ENCODE results near the gene NAT14.

The NAT14 gene

GRCh38 chr19:55504981-55505380 is 20.0 kb downstream of the NAT14 start:
- no peak for TF ChIP-seq REST (IDR thresholded peaks at IDR 0.05; ENCODE audit: insufficient read depth in 1 of 2, low read depth in 2 of 2, low read length in 2 of 2)
- no peak for TF ChIP-seq FOXP2 (optimal IDR thresholded peaks at IDR 0.05; ENCODE audit: borderline replicate concordance, extremely low read depth, extremely low read length, insufficient read depth)
- TF ChIP-seq POLR2AphosphoS5 (IDR thresholded peaks at IDR 0.05; ENCODE audit: low read depth, low read length) = no peak
- no peak for TF ChIP-seq TAF1 (IDR thresholded peaks at IDR 0.05; ENCODE audit: borderline replicate concordance, insufficient read depth, low read length)
- TF ChIP-seq SIN3A (IDR thresholded peaks at IDR 0.05; ENCODE audit: borderline replicate concordance, insufficient read depth, low read length) = no peak

GRCh38 chr19:55508120-55508519 is 23.1 kb downstream of the NAT14 start:
- TF ChIP-seq SIN3A (IDR thresholded peaks at IDR 0.05; ENCODE audit: borderline replicate concordance, insufficient read depth, low read length) (no peak), TAF1 (IDR thresholded peaks at IDR 0.05; ENCODE audit: borderline replicate concordance, insufficient read depth, low read length) (no peak), FOXP2 (optimal IDR thresholded peaks at IDR 0.05; ENCODE audit: borderline replicate concordance, extremely low read depth, extremely low read length, insufficient read depth) (no peak), POLR2AphosphoS5 (IDR thresholded peaks at IDR 0.05; ENCODE audit: low read depth, low read length) (no peak), REST (IDR thresholded peaks at IDR 0.05; ENCODE audit: insufficient read depth in 1 of 2, low read depth in 2 of 2, low read length in 2 of 2) (no peak)

- TF ChIP-seq FOXP2 (optimal IDR thresholded peaks at IDR 0.05; ENCODE audit: borderline replicate concordance, extremely low read depth, extremely low read length, insufficient read depth) (peak; percentile 91), POLR2AphosphoS5 (IDR thresholded peaks at IDR 0.05; ENCODE audit: low read depth, low read length) (no peak)
These were observed 32.1 kb downstream of the NAT14 start for GRCh38 chr19:55516878-55517620.

DNA sequence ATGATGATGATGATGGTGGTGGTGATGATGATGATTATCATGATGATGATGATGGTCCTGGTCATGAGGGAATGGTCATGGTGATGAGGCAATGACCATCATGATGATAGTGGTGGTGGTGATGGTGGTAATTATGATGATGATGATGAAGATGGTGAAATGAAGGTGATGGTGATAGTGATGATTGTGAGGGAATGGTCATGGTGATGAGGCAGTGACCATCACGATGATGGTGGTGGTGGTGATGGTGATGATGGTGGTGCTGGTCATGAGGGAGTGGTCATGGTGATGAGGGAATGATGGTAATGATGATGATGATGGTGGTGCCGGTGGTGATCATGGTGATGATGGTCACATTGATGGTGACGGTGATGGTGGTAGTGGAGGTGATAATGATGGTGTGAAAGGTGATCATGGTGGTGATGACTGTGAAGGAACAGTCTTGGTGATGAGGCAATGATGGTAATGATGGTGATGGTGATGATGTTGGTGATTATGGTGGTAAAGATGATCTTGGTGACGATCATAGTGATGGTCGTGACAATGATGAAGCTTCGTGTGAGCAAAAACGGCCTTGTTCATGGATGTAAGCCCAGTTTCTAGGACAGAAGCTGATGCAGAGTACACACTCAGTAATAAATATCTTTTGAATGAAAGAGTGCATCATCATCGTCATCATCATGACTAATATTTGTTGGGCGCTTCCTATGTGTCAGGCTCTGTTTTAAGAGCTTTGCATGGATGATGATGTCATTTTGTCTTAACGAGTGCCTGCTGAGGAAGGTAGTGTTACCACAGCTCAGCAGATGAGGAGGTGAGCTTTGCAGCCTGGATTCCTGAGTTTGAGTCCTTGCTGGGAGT is 34.7 kb downstream of the NAT14 start:
- TF ChIP-seq POLR2AphosphoS5 (IDR thresholded peaks at IDR 0.05; ENCODE audit: low read depth, low read length) (no peak), REST (IDR thresholded peaks at IDR 0.05; ENCODE audit: insufficient read depth in 1 of 2, low read depth in 2 of 2, low read length in 2 of 2) (no peak), TAF1 (IDR thresholded peaks at IDR 0.05; ENCODE audit: borderline replicate concordance, insufficient read depth, low read length) (no peak)

DNA sequence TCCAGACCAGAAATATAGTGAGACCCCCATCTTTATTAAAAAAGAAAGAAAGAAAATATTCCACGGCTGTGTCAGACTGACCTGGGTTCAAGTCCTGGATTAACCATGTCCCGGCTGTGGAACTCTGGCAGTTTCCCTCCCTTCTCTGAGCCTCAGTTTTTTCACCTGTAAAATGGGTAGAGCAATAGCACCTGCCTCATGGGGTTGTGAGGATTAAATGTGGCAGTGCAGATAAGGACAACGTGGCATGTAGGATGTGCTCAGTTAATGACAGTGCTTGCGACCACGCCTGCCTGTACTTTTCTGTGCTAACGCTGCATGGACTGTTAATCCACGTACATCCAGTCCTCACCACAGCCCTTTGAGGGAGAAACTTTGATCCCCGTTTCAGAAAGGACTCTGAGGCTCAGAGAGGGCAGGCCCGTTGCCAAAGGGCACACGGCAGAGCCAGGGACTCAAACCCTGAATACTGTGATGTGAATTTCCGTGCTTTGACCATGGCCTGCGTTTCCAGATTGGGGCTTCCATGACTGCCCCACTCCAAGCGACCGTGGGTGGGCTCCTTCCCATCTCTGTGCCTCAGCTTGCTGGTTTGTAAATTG is 35.8 kb downstream of the NAT14 start:
- no peak for TF ChIP-seq TAF1 (IDR thresholded peaks at IDR 0.05; ENCODE audit: borderline replicate concordance, insufficient read depth, low read length)
- TF ChIP-seq POLR2AphosphoS5 (IDR thresholded peaks at IDR 0.05; ENCODE audit: low read depth, low read length) = no peak
- TF ChIP-seq SIN3A (IDR thresholded peaks at IDR 0.05; ENCODE audit: borderline replicate concordance, insufficient read depth, low read length) = no peak
- TF ChIP-seq FOXP2 (optimal IDR thresholded peaks at IDR 0.05; ENCODE audit: borderline replicate concordance, extremely low read depth, extremely low read length, insufficient read depth) = no peak
